ENCODE results near the gene FMNL1.

Gene FMNL1

DNA sequence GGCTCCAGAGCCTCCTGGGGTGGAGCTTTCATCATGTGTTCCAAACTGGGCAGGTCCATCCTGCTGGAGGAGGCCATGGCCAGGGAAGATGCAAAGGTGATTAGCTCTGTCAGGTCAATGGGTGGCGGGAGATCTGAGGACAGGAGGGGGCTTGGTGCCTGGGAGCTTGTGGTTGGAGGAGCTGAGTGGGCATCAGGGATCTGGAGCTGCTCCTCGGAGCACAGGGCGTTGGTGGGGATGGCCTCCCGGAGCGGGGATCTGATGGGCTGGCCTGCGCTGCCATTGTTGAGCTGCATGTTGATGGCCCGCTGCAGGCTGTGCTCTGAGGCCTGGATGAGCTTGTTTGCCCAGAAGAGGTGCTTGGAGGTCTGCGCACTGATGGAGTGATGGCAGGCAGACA lies 33.7 kb downstream of the FMNL1 start:
- Histone ChIP-seq H3K27me3 (ENCODE audit: insufficient read depth, low read depth, severe bottlenecking) (no peaks in the 10 kb centered on the region), H3K9me3 (ENCODE audit: severe bottlenecking) (no peaks in the 10 kb centered on the region), H3K4me3 (ENCODE audit: low read depth, low read length) (no peak overlapping the region), H3K27ac (no peak overlapping the region), H3K36me3 (no peaks in the 10 kb centered on the region)
- TF ChIP-seq, protein P1, sequence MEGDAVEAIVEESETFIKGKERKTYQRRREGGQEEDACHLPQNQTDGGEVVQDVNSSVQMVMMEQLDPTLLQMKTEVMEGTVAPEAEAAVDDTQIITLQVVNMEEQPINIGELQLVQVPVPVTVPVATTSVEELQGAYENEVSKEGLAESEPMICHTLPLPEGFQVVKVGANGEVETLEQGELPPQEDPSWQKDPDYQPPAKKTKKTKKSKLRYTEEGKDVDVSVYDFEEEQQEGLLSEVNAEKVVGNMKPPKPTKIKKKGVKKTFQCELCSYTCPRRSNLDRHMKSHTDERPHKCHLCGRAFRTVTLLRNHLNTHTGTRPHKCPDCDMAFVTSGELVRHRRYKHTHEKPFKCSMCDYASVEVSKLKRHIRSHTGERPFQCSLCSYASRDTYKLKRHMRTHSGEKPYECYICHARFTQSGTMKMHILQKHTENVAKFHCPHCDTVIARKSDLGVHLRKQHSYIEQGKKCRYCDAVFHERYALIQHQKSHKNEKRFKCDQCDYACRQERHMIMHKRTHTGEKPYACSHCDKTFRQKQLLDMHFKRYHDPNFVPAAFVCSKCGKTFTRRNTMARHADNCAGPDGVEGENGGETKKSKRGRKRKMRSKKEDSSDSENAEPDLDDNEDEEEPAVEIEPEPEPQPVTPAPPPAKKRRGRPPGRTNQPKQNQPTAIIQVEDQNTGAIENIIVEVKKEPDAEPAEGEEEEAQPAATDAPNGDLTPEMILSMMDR (IDR thresholded peaks at IDR 0.05; ENCODE audit: low read depth, low read length), result no peak
- DNase-seq, result no peak

DNA sequence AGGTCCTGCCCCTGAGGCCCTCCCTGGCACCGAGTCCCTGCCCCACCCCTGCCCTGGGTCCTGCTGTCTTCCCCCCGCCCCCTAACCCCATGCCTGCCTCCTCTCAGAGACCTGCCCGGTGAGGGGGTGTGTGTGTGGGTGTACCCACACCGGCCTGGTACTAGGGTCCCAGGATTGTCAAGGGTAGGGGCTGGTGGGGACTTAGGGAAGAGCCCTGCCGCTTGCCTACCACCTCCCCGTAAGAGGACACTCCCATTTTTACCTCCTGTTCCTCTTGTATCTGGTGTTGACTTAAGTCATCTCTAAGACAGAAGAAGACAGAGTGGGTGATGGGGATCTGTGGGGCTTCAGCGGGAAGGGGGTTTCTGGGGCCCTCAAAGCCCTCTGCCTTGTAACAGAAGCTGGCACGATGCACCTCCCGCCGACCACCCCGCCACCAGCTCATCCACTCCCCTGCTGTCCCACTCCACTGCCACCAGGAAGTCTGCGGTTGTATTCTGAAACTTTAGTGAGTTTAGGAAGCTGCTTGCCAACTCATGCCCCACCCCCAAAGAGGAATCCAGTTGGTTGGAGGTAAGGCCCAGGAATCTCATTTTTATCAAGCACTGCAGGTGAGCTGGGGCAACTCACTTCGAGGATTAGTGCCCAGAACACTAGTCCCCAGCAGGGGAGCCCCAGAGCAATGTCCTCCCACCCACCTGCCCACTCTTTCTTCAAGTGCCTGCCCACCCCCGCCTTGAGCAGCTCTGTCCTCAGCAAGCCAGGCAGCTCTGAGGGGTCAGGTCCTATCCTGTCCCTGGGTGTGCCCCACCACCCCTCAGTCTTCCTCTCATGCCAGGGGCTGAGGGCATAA lies 34.7 kb downstream of the FMNL1 start:
- Histone ChIP-seq H3K36me3 (no peaks in the 10 kb centered on the region), H3K9me3 (ENCODE audit: severe bottlenecking) (no peaks in the 10 kb centered on the region), H3K27me3 (ENCODE audit: insufficient read depth, low read depth, severe bottlenecking) (no peaks in the 10 kb centered on the region), H3K4me3 (ENCODE audit: low read depth, low read length) (no peak overlapping the region), H3K27ac (no peak overlapping the region)
- TF ChIP-seq, protein P1 (IDR thresholded peaks at IDR 0.05; ENCODE audit: low read depth, low read length), result peak; percentile 60
- DNase-seq, result no peak

DNA sequence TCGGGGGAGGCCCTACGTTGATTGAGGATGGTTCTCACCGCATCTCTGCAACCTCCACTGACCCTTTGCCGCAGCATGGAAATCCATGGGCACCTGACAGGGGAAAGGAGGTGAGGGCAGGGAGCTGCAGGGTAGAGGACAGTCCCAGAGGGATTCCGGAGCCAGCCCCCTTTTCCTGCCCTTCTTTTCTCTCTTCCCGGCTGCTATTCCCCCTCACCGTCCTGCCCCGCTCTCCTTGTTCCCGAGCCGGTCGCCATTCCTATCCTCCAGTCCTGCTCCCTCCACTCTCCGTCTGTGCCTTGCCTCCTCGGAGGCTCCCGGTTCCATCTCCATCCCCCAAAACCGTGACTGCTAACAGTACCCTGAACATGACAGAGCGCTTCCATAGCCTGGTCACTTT lies 35.4 kb downstream of the FMNL1 start:
- H3K36me3 ChIP-seq, result peaks cover under 1% of the 10 kb centered on the region; the same call in 1 of the 2 replicates
- TF ChIP-seq, protein P1 (IDR thresholded peaks at IDR 0.05; ENCODE audit: low read depth, low read length), result no peak
- H3K27me3 ChIP-seq (ENCODE audit: insufficient read depth, low read depth, severe bottlenecking), result no peaks in the 10 kb centered on the region
- no peak overlapping the region for H3K4me3 ChIP-seq (ENCODE audit: low read depth, low read length)
- no peak overlapping the region for H3K27ac ChIP-seq
- no peak for DNase-seq
- no peaks in the 10 kb centered on the region for H3K9me3 ChIP-seq (ENCODE audit: severe bottlenecking)

DNA sequence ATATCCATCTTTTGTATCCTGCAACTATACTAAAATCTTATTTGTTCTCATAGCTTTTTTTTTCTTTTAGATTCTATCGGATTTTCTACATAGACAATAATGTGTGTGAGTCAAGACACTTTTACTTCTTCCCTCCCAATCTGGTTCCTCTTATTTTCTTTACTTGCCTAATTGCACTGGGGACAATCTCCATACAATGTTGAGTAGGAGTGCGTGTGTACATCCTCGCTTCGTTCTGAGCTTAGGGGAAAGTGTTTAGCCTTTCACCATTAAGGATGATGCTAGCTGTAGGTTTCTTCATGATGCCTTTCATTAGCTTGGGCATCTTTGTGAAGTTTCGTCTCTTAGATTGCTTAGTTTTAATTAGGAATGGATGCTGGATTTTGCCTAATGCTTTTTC lies 37.3 kb downstream of the FMNL1 start:
- Histone ChIP-seq H3K27ac (no peak overlapping the region), H3K9me3 (ENCODE audit: severe bottlenecking) (no peaks in the 10 kb centered on the region), H3K36me3 (peaks cover 19% of the 10 kb centered on the region), H3K27me3 (ENCODE audit: insufficient read depth, low read depth, severe bottlenecking) (no peaks in the 10 kb centered on the region), H3K4me3 (ENCODE audit: low read depth, low read length) (no peak overlapping the region)
- TF ChIP-seq, protein P1 (IDR thresholded peaks at IDR 0.05; ENCODE audit: low read depth, low read length), result no peak
- no peak for DNase-seq

DNA sequence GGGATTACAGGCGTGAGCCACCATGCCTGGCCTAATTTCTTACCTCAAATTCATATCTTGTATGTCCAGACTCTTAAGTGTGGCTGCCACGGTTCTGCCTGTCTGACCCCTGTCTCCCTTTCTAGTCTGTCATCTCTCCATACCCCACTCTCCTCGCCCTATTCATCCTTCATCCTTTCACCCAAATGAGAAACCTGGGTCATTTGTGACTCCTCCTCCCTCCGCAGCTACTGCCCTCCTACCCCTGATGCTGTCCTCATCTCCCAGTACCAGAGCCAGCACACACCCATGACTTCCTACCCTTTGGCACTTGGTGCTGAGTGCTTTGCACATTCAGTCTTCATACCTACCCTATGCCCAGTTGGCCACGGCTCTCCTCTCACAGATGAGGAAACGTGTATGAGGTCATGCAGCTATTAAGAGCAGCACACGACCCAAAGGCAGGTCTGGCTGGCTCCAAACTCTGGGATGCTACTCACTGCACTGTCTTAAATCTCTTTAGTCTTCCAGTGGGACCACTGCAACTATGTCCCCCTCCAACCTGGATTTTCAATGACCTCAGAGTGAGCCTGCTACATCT lies 38.6 kb downstream of the FMNL1 start:
- TF ChIP-seq, protein P1 (IDR thresholded peaks at IDR 0.05; ENCODE audit: low read depth, low read length), result no peak
- no peaks in the 10 kb centered on the region for H3K9me3 ChIP-seq (ENCODE audit: severe bottlenecking)
- H3K27ac ChIP-seq, result no peak overlapping the region
- DNase-seq, result no peak
- H3K27me3 ChIP-seq (ENCODE audit: insufficient read depth, low read depth, severe bottlenecking), result no peaks in the 10 kb centered on the region
- H3K36me3 ChIP-seq, result peaks cover 33% of the 10 kb centered on the region
- H3K4me3 ChIP-seq (ENCODE audit: low read depth, low read length), result no peak overlapping the region
